HG03135 (cell line): ENCODE data around the gene TMUB1.

Source experiments
- ATAC-seq: cut with Tn5 transposase; IDR thresholded peaks from one replicate; pipeline ENCODE4 v1.9.1; 2021; ENCODE audit warnings: mild to moderate bottlenecking, moderate library complexity; ENCODE audit not compliant: unreplicated experiment

TMUB1 gene

DNA sequence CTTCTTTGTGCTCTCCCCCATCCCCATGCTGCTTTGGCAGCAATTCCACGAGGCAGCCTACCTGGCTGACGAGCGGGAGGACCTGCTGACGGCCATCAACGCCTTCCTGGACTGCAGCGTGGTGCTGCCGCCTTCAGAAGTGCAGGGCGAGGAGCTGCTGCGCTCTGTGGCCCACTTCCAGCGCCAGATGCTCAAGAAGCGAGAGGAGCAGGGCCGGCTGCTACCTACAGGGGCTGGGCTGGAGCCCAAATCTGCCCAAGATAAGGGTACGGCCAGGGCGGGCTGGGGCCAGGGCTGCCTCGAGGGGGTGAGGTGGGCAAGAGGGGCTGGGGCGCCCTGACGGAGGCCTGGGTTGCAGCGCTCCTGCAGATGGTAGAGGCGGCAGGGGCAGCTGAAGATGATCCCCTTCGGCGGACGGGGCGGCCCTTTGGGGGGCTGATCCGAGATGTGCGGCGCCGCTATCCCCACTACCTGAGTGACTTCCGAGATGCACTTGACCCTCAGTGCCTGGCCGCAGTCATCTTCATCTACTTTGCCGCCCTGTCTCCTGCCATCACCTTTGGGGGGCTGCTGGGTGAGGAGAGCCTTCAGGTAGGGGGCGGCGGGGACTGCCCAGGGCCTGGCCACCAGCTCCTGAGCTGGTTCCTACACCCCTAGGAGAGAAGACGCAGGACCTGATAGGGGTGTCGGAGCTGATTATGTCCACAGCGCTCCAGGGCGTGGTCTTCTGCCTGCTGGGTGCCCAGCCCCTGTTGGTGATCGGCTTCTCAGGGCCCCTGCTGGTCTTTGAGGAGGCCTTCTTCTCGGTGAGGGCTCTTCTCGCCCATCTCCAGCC is 12.0 kb downstream of the TMUB1 start:
- ATAC-seq, result no peak

- ATAC-seq, result no peak
Observed at GRCh38 chr7:151070574-151070960, 12.7 kb downstream of the TMUB1 start.

DNA sequence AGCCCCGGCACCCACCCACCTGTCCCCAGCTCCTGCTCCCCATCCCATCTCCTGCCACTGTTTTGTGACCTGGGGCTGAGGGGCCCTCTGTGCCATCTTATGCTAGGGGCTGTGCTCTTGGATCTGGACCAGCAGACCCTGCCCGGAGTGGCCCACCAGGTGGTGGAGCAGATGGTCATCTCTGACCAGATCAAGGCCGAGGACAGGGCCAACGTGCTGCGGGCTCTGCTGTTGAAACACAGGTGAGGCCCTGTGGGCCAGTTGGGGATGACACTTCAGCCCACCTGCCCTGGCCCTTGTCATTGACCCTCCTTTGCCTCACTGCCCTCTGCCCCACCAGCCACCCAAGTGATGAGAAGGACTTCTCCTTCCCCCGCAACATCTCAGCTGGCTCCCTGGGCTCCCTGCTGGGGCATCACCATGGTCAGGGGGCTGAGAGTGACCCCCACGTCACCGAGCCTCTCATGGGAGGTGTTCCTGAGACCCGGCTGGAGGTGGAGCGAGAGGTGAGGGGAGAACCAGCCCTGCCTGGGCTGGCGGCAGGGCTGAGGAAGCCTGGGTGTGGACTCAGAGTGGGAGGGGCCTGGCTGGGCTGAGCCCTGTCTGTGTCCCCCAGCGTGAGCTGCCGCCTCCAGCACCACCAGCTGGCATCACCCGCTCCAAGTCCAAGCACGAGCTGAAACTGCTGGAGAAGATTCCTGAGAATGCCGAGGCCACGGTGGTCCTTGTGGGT is 13.3 kb downstream of the TMUB1 start:
- no peak for ATAC-seq

GRCh38 chr7:151068069-151068773 is 15.1 kb downstream of the TMUB1 start:
- ATAC-seq, result no peak

DNA sequence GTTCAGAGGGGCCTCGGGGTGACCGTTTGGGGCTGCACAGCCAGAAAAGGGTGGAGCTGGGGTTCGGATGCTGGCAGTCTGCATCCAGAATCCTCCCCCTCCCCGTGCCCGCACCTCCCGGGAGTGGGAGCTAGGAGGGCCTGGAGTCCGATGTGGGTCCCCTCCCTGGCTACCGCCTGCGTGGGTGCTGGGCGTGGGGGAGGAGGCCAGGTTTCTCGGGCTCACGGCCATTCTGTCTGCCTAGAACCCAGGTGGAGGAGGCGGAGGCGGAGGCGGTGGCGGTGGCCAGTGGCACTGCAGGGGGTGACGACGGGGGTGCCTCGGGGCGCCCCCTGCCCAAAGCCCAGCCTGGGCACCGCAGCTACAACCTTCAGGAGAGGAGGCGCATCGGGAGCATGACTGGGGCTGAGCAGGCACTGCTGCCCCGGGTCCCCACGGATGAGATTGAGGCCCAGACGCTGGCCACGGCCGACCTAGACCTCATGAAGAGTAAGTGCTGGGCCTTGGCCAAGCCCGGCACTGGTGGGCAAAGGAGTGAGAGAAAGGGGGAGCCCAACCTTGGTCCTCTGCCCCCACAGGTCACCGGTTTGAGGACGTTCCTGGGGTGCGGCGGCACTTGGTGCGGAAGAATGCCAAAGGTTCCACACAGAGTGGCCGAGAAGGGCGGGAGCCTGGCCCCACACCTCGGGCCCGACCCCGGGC is 16.9 kb downstream of the TMUB1 start:
- no peak for ATAC-seq

DNA sequence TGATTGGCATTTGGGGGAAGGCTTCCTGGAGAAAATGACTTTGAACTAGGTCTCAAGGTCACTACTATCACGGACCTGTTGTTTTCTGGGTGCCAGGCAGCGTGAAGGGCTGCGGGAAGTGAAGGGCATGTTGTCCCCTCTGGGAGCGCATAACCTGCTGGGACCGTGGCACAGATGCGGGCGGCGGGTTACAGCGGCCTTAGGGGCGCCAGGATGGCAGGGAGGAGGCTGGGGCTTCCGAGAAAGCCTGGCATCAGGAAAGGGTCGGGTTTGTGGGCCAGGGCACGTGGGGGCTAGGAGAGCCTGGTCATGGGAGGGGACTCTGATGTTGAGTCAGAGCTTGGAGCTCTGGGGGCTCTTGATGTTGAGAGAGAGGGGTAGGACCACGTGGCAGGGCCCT is 17.8 kb downstream of the TMUB1 start:
- no peak for ATAC-seq

DNA sequence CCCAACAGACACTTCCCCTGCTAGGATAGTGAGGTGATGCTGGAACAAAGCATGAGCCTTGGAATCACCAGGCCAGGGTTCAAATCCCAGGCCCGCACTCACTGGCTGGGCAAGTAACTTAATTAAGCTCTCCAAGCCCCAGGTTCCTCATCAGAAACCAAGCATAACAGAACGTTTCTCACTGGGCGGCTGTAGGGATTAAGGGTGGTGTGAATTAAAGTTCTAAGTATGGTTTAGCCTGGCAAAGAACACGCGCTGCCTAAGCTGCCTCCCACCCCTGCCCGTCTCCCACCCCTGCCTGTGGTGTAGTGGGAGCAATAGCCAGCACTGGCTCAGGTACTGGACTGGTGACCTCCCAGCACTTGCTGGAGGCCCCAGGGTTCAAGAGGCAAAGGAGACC is 18.3 kb downstream of the TMUB1 start:
- no peak for ATAC-seq

- ATAC-seq, result no peak
Observed at GRCh38 chr7:151064454-151064853, 18.8 kb downstream of the TMUB1 start.

DNA sequence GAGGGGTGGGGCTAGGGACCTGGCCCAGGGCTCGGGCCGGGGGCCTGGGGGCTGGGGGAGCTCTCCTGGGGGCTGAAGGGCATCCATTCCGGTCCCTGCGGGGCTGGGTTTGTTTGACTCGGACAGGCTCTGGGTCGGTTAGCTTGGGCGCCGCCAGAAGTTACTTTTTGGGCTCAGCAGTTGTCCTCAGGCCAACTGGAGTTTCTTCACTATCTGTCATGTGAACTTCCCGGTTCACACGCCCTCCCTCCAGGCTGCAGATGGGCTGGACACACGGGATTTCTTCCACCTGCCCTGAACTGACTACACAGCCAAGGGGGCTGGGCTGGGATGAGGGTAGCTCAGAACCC is 20.1 kb downstream of the TMUB1 start:
- ATAC-seq, result no peak

DNA sequence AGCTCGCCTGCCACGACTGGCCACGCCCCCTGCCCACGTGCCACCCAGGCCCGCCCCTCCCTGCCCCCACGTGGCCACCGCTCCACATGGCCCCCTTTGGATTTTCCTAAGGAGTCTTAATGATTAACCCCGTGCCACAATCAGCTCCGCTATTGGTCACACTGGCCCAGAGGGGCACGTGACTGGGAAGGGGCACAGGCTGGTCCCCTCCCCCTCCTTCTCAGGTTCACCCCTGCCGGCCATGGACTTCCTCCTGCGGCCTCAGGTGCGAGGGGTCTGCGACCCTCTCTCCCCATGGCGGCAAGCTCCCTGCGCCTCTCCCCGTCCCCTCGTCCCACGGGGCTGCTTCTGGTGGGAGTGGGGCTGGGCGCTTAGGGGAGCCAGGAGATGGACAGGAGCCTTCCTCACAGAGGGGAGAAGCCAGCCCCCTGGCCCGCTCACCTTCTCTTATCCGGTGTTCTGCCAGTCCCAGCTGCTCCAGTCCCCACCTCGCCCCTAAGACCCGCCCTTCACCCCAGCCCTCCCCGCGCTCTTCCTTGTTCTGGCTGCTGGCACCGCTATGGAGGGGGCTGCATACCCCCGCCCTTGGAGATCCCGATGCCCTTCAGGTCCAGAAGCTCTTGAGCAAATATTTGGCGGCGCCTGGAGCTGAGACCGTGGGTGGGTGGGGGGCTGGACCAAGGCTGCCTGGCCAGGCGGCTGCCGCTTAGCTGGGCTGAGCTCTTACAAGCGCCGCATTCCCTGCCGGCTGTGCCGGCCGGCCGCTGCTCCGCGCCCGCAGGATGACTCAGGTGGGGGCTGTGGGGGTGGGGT is 20.7 kb downstream of the TMUB1 start:
- no peak for ATAC-seq

DNA sequence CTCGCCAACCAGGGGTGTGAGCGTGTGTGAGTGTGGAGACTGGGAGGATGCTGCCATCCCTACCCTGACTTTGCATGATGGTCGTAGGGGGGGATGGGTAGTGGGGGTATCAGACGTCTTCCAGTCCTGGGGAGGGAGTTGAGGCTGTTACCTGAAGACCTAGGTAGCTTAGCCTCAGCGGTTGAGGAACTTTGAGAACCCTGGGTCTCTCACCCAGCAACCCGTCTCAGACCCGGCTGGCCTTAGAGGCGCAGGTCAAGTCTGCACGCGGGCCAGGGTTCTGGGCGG is 21.2 kb downstream of the TMUB1 start:
- no peak for ATAC-seq

- no peak for ATAC-seq
Observed at GRCh38 chr7:151061213-151062110, 21.8 kb downstream of the TMUB1 start.

DNA sequence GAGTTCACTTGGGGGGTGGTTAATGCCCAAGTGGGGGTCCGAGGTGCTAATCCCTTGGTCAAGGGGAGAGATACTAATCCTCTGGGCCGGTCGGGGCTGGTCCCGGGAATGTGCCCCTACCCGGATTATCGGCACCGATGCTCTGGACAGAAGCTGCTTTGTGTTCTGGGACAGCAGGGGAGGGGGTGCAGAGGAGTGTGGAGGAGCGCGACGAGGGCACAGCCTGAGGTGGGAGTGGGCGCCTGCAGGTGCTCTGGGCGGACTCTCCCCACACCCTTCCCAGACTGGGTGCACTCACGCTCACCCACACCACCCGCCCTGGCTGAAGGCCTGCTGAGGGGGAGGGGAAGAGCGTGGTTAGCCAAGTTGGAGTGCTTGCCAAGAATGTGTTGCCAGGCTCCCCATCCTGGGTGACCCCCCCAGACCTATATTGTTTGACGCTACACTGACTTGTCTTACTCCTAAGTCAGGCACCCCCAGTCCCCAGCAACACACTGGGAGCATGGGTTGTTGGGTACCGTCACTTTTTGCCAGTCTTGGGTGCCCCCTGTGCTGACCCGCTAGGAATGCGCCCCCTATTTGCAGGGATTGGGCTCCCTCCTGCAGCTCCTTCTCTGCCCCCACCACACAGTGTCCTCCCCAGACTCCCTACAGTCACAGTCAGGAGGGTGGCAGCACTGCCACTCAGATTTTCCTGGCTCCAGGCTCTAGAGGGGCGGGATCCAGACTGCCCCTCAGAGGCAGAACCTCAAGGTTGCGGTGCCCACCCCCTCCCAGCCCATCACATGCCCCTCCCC is 22.7 kb downstream of the TMUB1 start:
- no peak for ATAC-seq

DNA sequence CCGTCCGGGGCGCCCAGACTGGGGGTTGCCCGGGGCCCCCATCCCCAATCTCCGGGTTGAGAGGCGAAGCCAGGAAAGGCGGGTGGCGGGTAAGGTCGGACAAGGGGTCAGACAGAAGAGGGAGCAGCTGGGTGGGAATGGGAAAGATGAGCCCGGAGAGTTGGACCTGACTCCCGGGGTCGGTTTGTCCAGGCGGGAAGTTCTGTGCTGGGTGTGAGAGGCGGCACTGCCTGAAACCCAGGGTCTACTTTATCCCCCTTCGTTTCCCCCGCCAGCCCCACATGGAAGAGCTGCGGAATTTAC is 23.2 kb downstream of the TMUB1 start:
- no peak for ATAC-seq

DNA sequence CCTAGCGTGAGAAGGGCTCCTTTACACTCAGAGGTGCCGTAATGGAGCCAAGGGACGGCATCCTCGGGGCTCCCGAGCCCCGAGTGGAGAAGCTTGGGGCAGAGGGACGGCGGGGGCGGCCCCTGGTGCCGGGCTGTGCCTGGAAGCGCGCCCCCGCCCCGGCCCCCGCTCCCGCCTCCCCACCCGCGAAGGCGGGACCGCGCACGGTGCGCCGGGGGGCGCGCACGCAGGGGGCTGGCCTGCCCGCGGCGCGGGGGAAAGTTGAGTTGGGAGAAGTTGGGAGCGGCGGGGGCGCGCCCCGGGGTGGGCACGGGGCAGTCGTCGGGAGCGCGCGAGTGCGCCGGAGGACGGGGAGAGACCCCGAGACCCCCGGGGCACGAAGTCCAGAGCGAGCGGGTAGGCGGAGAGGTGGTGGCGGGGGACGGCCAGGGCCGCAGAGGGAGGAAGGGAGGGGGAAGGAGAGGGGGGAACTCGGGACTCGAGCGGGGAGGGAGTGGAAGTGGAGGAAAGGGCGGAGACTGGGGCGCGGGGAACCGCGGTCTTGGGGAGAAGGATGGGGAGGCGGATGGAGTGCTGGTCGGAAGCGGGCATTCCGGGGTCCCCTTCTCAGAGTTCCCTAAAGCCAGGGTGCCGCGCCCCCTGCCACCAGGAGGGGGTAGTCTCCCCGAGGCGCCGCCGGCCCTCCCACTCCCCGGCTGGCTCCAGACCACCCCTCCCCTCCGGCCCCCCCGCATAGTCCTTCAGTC is 23.8 kb downstream of the TMUB1 start, which contains the start of gene SLC4A2:
SLC4A2 (plus strand) TSS at position 223 of the 746 bp plus-strand sequence. CDS start 2,399 bp downstream, outside the sequence.
- ATAC-seq, result peak; percentile 29

GRCh38 chr7:151058781-151059366 is 24.4 kb downstream of the TMUB1 start:
- no peak for ATAC-seq

DNA sequence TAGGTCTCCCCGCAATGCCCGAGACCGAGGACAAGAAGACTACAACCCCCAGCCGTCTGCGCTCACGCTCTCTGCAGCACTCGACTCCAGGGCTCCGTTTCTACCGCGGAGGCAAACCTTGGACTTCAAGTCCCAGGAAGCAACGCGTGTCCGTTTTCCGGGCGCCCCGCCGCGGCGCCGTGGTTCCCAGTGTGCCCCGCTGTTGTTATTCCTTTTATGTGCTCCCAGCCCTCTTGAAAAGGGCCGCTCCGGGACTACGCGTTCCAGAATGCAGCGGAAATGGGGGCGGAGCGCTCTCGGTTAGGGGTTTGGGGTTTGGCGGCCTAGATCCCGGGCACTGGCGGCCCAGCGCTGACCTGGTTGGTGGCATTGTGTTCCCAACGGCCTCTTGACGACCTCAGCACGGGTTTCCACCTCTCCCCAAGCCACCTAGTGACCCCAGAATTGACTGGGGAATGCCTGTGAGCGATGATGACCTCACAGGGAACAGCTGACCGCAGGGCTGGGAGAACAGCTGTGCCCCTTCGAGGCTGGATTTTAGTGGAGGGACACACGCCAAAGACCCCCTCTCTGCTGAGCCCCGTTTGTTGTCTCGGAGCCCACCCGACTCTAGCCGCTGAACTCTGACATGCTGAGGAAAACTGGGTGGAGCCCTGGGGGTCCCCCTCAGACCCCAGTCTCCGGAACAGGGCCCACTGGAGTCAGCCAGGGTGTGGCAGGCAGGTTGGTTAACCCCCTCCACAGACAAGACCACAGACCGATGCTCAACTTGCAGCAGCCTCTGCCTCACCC is 25.1 kb downstream of the TMUB1 start:
- peak; percentile 86 for ATAC-seq
